GM12878 (cell line): ENCODE results near the gene TAS2R4. TPM values are rescaled to one million over a fixed set of nuclear protein-coding genes. Genes with fewer than 3 reads are reported as not detected.
A peak's percentile ranks its signal among the peaks of the same experiment; 100 is the strongest.

Source experiments
- ATAC-seq: fragments of 200-7000 bp; cut with Tn5 transposase; 3 replicates; pipeline ENCODE4 v1.9.1; 2020; ENCODE audit warnings: mild to moderate bottlenecking, moderate library complexity
- Bru-seq: library from RNA; stranded (reverse); fragments of 400-500 nt; gene quantifications from one replicate; lab custom pipeline; 2021; lab: Mats Ljungman, UMichigan
- BruChase-seq, 2 experiments: library from RNA; stranded (reverse); fragments of 400-500 nt; gene quantifications; one replicate each; lab custom pipeline; 2021; lab: Mats Ljungman, UMichigan
- BruUV-seq: library from RNA; stranded (reverse); fragments of 400-500 nt; replicated peaks from 2 replicates; lab custom pipeline; 2021; lab: Mats Ljungman, UMichigan
- CTCF ChIA-PET: fragments of 300-600 bp; sonication (Branson Sonifier 250); formaldehyde crosslinking; extraction: SDS; loops from one replicate; lab custom pipeline; 2021; ENCODE audit warnings: inconsistent platforms; lab: Yijun Ruan, JAX
- POLR2A ChIA-PET: fragments of 350-600 bp; formaldehyde crosslinking; extraction: SDS; loops from one replicate; lab custom pipeline; 2021; ENCODE audit warnings: inconsistent platforms; lab: Charles Lee
- RAD21 ChIA-PET: fragments of 300-600 bp; sonication (Branson Sonifier 250); formaldehyde crosslinking; loops from one replicate; lab custom pipeline; 2023; ENCODE audit warnings: antibody characterized with exemption; ENCODE audit not compliant: unreplicated experiment; lab: Charles Lee
- SMC1A ChIA-PET: fragments of 300-600 bp; sonication (Branson Sonifier 250); formaldehyde crosslinking; loops from one replicate; lab custom pipeline; 2023; ENCODE audit not compliant: unreplicated experiment, uncharacterized antibody; lab: Charles Lee
- DNase-seq: peaks from one replicate; pipeline ENCODE4 v3.0.0-alpha.2; 2011; ENCODE audit warnings: low read depth, low spot score
- FAIRE-seq: peaks from 3 replicates; lab custom pipeline; 2011; peaks lifted over from hg19 to GRCh38; lab: Jason Lieb, UNC
- H2AFZ ChIP-seq: 2 replicates; pipeline ENCODE4 v1.6.0; 2011; ENCODE audit warnings: low read depth, low read length, control low read depth; ENCODE audit not compliant: control insufficient read depth
- H3K27ac ChIP-seq: 2 replicates; pipeline ENCODE4 v1.5.1; 2011; ENCODE audit warnings: control low read depth; ENCODE audit not compliant: control insufficient read depth, insufficient read depth
- H3K27me3 ChIP-seq, 2 experiments: replicated peaks in 1 of 2; 2 replicates each; pipeline versions ENCODE4 v1.6.0 to v1.6.1; 2011; ENCODE audit warnings: low read length in 1 of 2; ENCODE audit not compliant: control insufficient read depth in 2 of 2, insufficient read depth in 2 of 2
- H3K36me3 ChIP-seq, 2 experiments: 2 replicates each; pipeline ENCODE4 v1.5.1; 2011; ENCODE audit warnings: low read length in 1 of 2; ENCODE audit not compliant: control insufficient read depth in 2 of 2, insufficient read depth in 2 of 2
- H3K4me1 ChIP-seq: 2 replicates; pipeline ENCODE4 v1.6.1; 2011; ENCODE audit warnings: mild to moderate bottlenecking, low read length, moderate library complexity, mixed read lengths; ENCODE audit not compliant: control insufficient read depth, insufficient read depth
- H3K4me2 ChIP-seq: 2 replicates; pipeline ENCODE4 v1.6.0; 2011; ENCODE audit warnings: control low read depth; ENCODE audit not compliant: control insufficient read depth, insufficient read depth
- H3K4me3 ChIP-seq: fragments of 200-600 bp; sonication (generic); 2 replicates; pipeline ENCODE4 v1.5.1; 2016
- H3K79me2 ChIP-seq: 2 replicates; pipeline ENCODE4 v1.6.0; 2011; ENCODE audit warnings: low read length; ENCODE audit not compliant: control insufficient read depth, insufficient read depth
- H3K9ac ChIP-seq: 2 replicates; pipeline ENCODE4 v1.8.0; 2011; ENCODE audit warnings: low read length, control low read depth, mixed read lengths; ENCODE audit not compliant: control insufficient read depth, insufficient read depth
- H3K9me3 ChIP-seq: replicated peaks from 3 replicates; pipeline ENCODE4 v1.5.1; 2011; ENCODE audit warnings: mild to moderate bottlenecking, low read length; ENCODE audit not compliant: control insufficient read depth, insufficient read depth
- H4K20me1 ChIP-seq: 2 replicates; pipeline ENCODE4 v1.6.0; 2011; ENCODE audit not compliant: control insufficient read depth, insufficient read depth
- GATAD2B ChIP-seq: fragments of 450-650 bp; conservative IDR thresholded peaks from 2 replicates; pipeline ENCODE4 v1.6.1; 2017; ENCODE audit warnings: low read depth, mild to moderate bottlenecking, moderate library complexity
- IKZF2 ChIP-seq, 2 experiments: fragments of 450-650 bp; IDR thresholded peaks; 2 replicates each; pipeline ENCODE4 v1.6.1; 2017; ENCODE audit warnings: mild to moderate bottlenecking in 2 of 2, moderate library complexity in 2 of 2
- IRF4 ChIP-seq: IDR thresholded peaks from 2 replicates; pipeline ENCODE4 v1.6.1; 2011; ENCODE audit warnings: low read depth, low read length
- MEF2A ChIP-seq: IDR thresholded peaks from 2 replicates; pipeline ENCODE4 v1.6.1; 2011; ENCODE audit warnings: low read depth, mild to moderate bottlenecking, low read length, moderate library complexity; ENCODE audit not compliant: insufficient read depth
- PML ChIP-seq: IDR thresholded peaks from 2 replicates; pipeline ENCODE4 v1.6.1; 2012; ENCODE audit warnings: low read length, inconsistent platforms
- RCOR1 ChIP-seq: conservative IDR thresholded peaks from 2 replicates; pipeline ENCODE4 v1.6.1; 2012; ENCODE audit warnings: low read depth, low read length, improper control_type of control experiment
- RUNX3 ChIP-seq: IDR thresholded peaks from 2 replicates; pipeline ENCODE4 v1.6.1; 2012; ENCODE audit warnings: low read length, inconsistent platforms
- SIX5 ChIP-seq: IDR thresholded peaks from 2 replicates; pipeline ENCODE4 v1.6.1; 2011; ENCODE audit warnings: mild to moderate bottlenecking, low read depth, low read length, moderate library complexity; ENCODE audit not compliant: severe bottlenecking
- STAT3 ChIP-seq: IDR thresholded peaks from 2 replicates; pipeline ENCODE4 v1.6.1; 2011; ENCODE audit warnings: low read depth, low read length, improper control_type of control experiment
- WRNIP1 ChIP-seq: IDR thresholded peaks from 2 replicates; pipeline ENCODE4 v1.6.1; 2011; ENCODE audit warnings: low read depth, low read length, improper control_type of control experiment, borderline replicate concordance
- ZNF622 ChIP-seq: fragments of 450-650 bp; IDR thresholded peaks from 2 replicates; pipeline ENCODE4 v1.6.1; 2017; ENCODE audit warnings: mild to moderate bottlenecking, inconsistent platforms
- WGBS: methylation state at CpG from one replicate; pipeline ENCODE4 v1.1.6; 2016; ENCODE audit warnings: low lambda C conversion rate; ENCODE audit not compliant: insufficient replicate concordance, insufficient coverage; ENCODE audit errors: missing lambda C conversion rate; 5-methylcytosine and 5-hydroxymethylcytosine counted together
- in situ Hi-C: fragments of 300-500 bp; cut with MboI; formaldehyde crosslinking; loops from 9 replicates; pipeline ENCODE4 v1.14.3; 2018; ENCODE audit warnings: mixed read lengths
- intact Hi-C: fragments of 100-400 bp; cut with micrococcal nuclease; formaldehyde crosslinking; loops from one replicate; pipeline ENCODE4 v1.14.2; 2022; ENCODE audit not compliant: unreplicated experiment
- long read RNA-seq, 2 experiments: library from polyadenylated mRNA; unstranded; transcript quantifications; one replicate each; pipeline ENCODE4 v2.0.0, GENCODE V29; 2019 to 2020
- polyA minus RNA-seq, 3 experiments: library from RNA; depleted of rRNA, polyadenylated mRNA; stranded (reverse); fragments of >200 nt; gene quantifications; 2 replicates each; pipeline ENCODE4 v1.2.3, GENCODE V29; 2011
- polyA plus RNA-seq, 11 experiments: library from polyadenylated mRNA; depleted of rRNA in 4 of 11; unstranded in 6 of 11; stranded (reverse) in 5 of 11; fragments of >200 nt; fragmentation: Nextera tagmentation in 4 of 11; fragmentation: Illumina TruSeq in 1 of 11; extraction: Ambion mirVana in 4 of 11; extraction: Trizol in 1 of 11; gene quantifications; 1 replicate in 1 of 11; 2 replicates in 10 of 11; pipeline versions ENCODE4 v1.2.1 to v1.2.3, GENCODE V29; 2011 to 2016; ENCODE audit warnings: inconsistent platforms in 2 of 11, missing spikeins in 2 of 11, low read depth in 1 of 11
- total RNA-seq, 4 experiments: library from RNA; depleted of rRNA in 3 of 4; stranded (reverse); fragments of >200 nt in 3 of 4; fragmentation: Illumina TruSeq in 1 of 4; extraction: Trizol in 1 of 4; gene quantifications; 2 replicates each; pipeline versions ENCODE4 v1.2.1 to v1.2.3, GENCODE V29; 2013 to 2021
- TF ChIP-seq, protein P1 (sequence below): IDR thresholded peaks from 2 replicates; pipeline ENCODE4 v1.6.1; 2012; ENCODE audit warnings: mild to moderate bottlenecking, low read depth, low read length
- TF ChIP-seq, protein P2 (sequence below), 3 experiments: IDR thresholded peaks in 2 of 3; conservative IDR thresholded peaks in 1 of 3; 2 replicates each; pipeline ENCODE4 v1.5.1; 2011; ENCODE audit warnings: low read depth in 3 of 3, low read length in 3 of 3, mild to moderate bottlenecking in 3 of 3, control low read depth in 2 of 3, moderate library complexity in 2 of 3, inconsistent platforms in 1 of 3, mixed read lengths in 1 of 3; ENCODE audit not compliant: control insufficient read depth in 2 of 3, insufficient read depth in 1 of 3; ENCODE audit errors: extremely low read depth in 1 of 3
- TF ChIP-seq, protein P3 (sequence below): IDR thresholded peaks from 2 replicates; pipeline ENCODE4 v1.6.1; 2012; ENCODE audit warnings: low read length, inconsistent platforms

Gene TAS2R4, protein sequence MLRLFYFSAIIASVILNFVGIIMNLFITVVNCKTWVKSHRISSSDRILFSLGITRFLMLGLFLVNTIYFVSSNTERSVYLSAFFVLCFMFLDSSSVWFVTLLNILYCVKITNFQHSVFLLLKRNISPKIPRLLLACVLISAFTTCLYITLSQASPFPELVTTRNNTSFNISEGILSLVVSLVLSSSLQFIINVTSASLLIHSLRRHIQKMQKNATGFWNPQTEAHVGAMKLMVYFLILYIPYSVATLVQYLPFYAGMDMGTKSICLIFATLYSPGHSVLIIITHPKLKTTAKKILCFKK
- total RNA-seq (2013; cell fraction: nucleolus; rRNA removed) = 67.8 and 69.2 TPM in 2 replicates
- total RNA-seq (2014; rRNA removed) (0.33 and 0.40 TPM in 2 replicates), total RNA-seq (2014; rRNA removed; fragmentation: Illumina TruSeq; extraction: Trizol) (0.67 and 0.83 TPM in 2 replicates), total RNA-seq (2021) (0.33 and 0.35 TPM in 2 replicates), polyA plus RNA-seq (2011; rRNA removed) (0.90 and 1.7 TPM in 2 replicates), polyA plus RNA-seq (2014; fragmentation: Illumina TruSeq; extraction: Trizol) (0.43 and 0.47 TPM in 2 replicates), polyA plus RNA-seq (2014; fragmentation: Nextera tagmentation; extraction: Ambion mirVana) (under 1 TPM in 1 of 2 experiments, not detected in 1; 0.04 TPM), polyA plus RNA-seq (2014; rRNA removed) (0.40 and 0.42 TPM in 2 replicates), polyA plus RNA-seq (2016; fragmentation: Nextera tagmentation; extraction: Ambion mirVana) (under 1 TPM; 0.13 to 0.19 TPM), polyA minus RNA-seq (2011; rRNA and poly(A)+ RNA removed) (7.5 and 8.7 TPM in 2 replicates), Bru-seq, nascent RNA (percentile 68 among the genes with signal in this experiment), BruChase-seq, experiment 1, labeled RNA remaining after a 6-hour chase (percentile 82 among the genes with signal in this experiment), BruChase-seq, experiment 2, labeled RNA remaining after a 2-hour chase (percentile 84 among the genes with signal in this experiment)
- 0.20 TPM for polyA plus RNA-seq (2011; ENCODE audit: low read depth)
- polyA plus RNA-seq (2011; cell fraction: cytosol; rRNA removed) = 0.18 and 0.19 TPM in 2 replicates
- 2.1 and 3.0 TPM in 2 replicates for polyA plus RNA-seq (2011; cell fraction: nucleus; rRNA removed)
- polyA plus RNA-seq (2012) = 0.22 and 0.24 TPM in 2 replicates
- polyA minus RNA-seq (2011; cell fraction: cytosol; rRNA and poly(A)+ RNA removed) = 0.62 TPM in 1 of 2 replicates, not detected in the other
- 9.9 and 15.0 TPM in 2 replicates for polyA minus RNA-seq (2011; cell fraction: nucleus; rRNA and poly(A)+ RNA removed)
- long read RNA-seq, experiment 1 = 0 reads
- long read RNA-seq, experiment 2 = 0 reads

DNA sequence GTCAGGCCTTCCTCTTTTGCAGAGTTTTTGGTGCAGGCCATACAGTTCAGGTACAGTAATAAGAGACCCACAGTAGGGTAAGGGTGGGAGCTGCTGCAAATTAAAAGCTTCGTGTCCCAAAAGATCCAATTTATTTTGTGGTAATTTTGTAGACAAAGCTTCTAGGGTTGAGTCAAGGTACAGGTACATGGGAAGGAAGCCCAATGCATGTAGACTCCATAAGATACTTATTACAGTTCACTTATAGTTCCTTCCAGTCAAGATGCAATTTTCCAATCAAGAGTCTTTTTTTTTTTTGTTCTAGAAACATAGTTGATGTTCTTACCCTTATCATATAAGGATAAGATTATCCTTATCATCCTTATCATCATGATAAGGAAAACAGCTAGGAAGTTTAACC, at the start of gene TAS2R4:
Gene TAS2R4, plus strand, starts transcription at position 301 of the 400 bp plus-strand sequence. CDS start 1,815 bp downstream, outside the sequence.
- no peaks in the 10 kb centered on the region for H3K27me3 ChIP-seq
- TF ChIP-seq, protein P1, sequence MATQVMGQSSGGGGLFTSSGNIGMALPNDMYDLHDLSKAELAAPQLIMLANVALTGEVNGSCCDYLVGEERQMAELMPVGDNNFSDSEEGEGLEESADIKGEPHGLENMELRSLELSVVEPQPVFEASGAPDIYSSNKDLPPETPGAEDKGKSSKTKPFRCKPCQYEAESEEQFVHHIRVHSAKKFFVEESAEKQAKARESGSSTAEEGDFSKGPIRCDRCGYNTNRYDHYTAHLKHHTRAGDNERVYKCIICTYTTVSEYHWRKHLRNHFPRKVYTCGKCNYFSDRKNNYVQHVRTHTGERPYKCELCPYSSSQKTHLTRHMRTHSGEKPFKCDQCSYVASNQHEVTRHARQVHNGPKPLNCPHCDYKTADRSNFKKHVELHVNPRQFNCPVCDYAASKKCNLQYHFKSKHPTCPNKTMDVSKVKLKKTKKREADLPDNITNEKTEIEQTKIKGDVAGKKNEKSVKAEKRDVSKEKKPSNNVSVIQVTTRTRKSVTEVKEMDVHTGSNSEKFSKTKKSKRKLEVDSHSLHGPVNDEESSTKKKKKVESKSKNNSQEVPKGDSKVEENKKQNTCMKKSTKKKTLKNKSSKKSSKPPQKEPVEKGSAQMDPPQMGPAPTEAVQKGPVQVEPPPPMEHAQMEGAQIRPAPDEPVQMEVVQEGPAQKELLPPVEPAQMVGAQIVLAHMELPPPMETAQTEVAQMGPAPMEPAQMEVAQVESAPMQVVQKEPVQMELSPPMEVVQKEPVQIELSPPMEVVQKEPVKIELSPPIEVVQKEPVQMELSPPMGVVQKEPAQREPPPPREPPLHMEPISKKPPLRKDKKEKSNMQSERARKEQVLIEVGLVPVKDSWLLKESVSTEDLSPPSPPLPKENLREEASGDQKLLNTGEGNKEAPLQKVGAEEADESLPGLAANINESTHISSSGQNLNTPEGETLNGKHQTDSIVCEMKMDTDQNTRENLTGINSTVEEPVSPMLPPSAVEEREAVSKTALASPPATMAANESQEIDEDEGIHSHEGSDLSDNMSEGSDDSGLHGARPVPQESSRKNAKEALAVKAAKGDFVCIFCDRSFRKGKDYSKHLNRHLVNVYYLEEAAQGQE = no peak
- TF ChIP-seq RUNX3 = no peak
- no peak for TF ChIP-seq GATAD2B
- TF ChIP-seq WRNIP1 = no peak
- TF ChIP-seq, protein P2, sequence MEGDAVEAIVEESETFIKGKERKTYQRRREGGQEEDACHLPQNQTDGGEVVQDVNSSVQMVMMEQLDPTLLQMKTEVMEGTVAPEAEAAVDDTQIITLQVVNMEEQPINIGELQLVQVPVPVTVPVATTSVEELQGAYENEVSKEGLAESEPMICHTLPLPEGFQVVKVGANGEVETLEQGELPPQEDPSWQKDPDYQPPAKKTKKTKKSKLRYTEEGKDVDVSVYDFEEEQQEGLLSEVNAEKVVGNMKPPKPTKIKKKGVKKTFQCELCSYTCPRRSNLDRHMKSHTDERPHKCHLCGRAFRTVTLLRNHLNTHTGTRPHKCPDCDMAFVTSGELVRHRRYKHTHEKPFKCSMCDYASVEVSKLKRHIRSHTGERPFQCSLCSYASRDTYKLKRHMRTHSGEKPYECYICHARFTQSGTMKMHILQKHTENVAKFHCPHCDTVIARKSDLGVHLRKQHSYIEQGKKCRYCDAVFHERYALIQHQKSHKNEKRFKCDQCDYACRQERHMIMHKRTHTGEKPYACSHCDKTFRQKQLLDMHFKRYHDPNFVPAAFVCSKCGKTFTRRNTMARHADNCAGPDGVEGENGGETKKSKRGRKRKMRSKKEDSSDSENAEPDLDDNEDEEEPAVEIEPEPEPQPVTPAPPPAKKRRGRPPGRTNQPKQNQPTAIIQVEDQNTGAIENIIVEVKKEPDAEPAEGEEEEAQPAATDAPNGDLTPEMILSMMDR (IDR thresholded peaks at IDR 0.05 in 2 of 3, conservative IDR thresholded peaks at IDR 0.05 in 1 of 3; ENCODE audit: control insufficient read depth in 2 of 3, extremely low read depth in 1 of 3, insufficient read depth in 1 of 3, low read depth in 3 of 3, low read length in 3 of 3) = no peak
- TF ChIP-seq, protein P3, sequence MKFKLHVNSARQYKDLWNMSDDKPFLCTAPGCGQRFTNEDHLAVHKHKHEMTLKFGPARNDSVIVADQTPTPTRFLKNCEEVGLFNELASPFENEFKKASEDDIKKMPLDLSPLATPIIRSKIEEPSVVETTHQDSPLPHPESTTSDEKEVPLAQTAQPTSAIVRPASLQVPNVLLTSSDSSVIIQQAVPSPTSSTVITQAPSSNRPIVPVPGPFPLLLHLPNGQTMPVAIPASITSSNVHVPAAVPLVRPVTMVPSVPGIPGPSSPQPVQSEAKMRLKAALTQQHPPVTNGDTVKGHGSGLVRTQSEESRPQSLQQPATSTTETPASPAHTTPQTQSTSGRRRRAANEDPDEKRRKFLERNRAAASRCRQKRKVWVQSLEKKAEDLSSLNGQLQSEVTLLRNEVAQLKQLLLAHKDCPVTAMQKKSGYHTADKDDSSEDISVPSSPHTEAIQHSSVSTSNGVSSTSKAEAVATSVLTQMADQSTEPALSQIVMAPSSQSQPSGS = no peak
- no peak for TF ChIP-seq PML
- no peak for TF ChIP-seq STAT3
- no peak for TF ChIP-seq IRF4
- no peak for TF ChIP-seq RCOR1
- TF ChIP-seq MEF2A = no peak
- TF ChIP-seq SIX5 = no peak
- no peak for TF ChIP-seq ZNF622
- TF ChIP-seq IKZF2 (IDR thresholded peaks at IDR 0.05) = no peak
- TF ChIP-seq, all 136 proteins: peak for 0
- WGBS = 100% methylated on average over 1 of the region's 1 CpG
- Histone ChIP-seq H3K9me3 (no peaks in the 10 kb centered on the region), H3K27ac (no peak within 1 kb of the TSS), H3K36me3 (peaks cover 0 to 9% of the 10 kb centered on the region in 2 experiments; a peak in 2 of 4 replicates), H4K20me1 (no peaks in the 10 kb centered on the region), H3K79me2 (no peaks in the 10 kb centered on the region), H2AFZ (no peak within 1 kb of the TSS), H3K9ac (no peak within 1 kb of the TSS), H3K4me1 (no peaks in the 10 kb centered on the region), H3K4me2 (no peak within 1 kb of the TSS), H3K4me3 (no peak within 1 kb of the TSS)
- DNase-seq = no peak
- no peak for ATAC-seq
- ChIA-PET SMC1A (no interaction called here), RAD21 (no interaction called here), POLR2A (no interaction called here), CTCF (interaction anchor here (0.6 to 1.4 kb wide), 2 partner anchors 10 to 126 kb away, joined by 3 to 6 read pairs; no protein-coding TSS in a partner anchor)
- intact Hi-C loops = no loop called here
- FAIRE-seq = no peak
- BruUV-seq = no TSS peak
- in situ Hi-C loops = no loop called here
